IMR-90 (cell line): ENCODE results near the gene CHAT. TPM values are rescaled to one million over a fixed set of nuclear protein-coding genes. Genes with fewer than 3 reads are reported as not detected.

Experiments used
- ATAC-seq: fragments of 200-7000 bp; cut with Tn5 transposase; 2 replicates; pipeline ENCODE4 v1.9.1; 2020; ENCODE audit warnings: low read depth, mild to moderate bottlenecking, moderate library complexity
- Bru-seq: library from RNA; stranded (reverse); fragments of 400-500 nt; gene quantifications from one replicate; lab custom pipeline; 2021; lab: Mats Ljungman, UMichigan
- BruChase-seq, 2 experiments: library from RNA; stranded (reverse); fragments of 400-500 nt; gene quantifications; one replicate each; lab custom pipeline; 2021; lab: Mats Ljungman, UMichigan
- BruUV-seq: library from RNA; stranded (reverse); fragments of 400-500 nt; replicated peaks from 2 replicates; lab custom pipeline; 2021; lab: Mats Ljungman, UMichigan
- CTCF ChIA-PET: fragments of 300-600 bp; formaldehyde crosslinking; extraction: SDS; loops from one replicate; lab custom pipeline; 2021; ENCODE audit warnings: antibody characterized with exemption; lab: Yijun Ruan, JAX
- POLR2A ChIA-PET: fragments of 300-600 bp; sonication (Branson Sonifier 250); formaldehyde crosslinking; loops from one replicate; lab custom pipeline; 2022; ENCODE audit warnings: antibody characterized with exemption; ENCODE audit not compliant: unreplicated experiment; lab: Charles Lee
- DNase-seq: peaks from one replicate; pipeline ENCODE4 v3.0.0; 2013
- H2AFZ ChIP-seq: replicated peaks from 2 replicates; pipeline ENCODE3; 2013; ENCODE audit warnings: low read length, mild to moderate bottlenecking; ENCODE audit not compliant: poor library complexity
- H2AK5ac ChIP-seq: 2 replicates; pipeline ENCODE4 v1.6.1; 2013; ENCODE audit warnings: low read depth, low read length, inconsistent platforms
- H2AK9ac ChIP-seq: replicated peaks from 2 replicates; pipeline ENCODE3; 2013; ENCODE audit warnings: mild to moderate bottlenecking, low read depth, low read length, moderate library complexity; ENCODE audit not compliant: poor library complexity
- H2BK120ac ChIP-seq: 2 replicates; pipeline ENCODE4 v1.6.1; 2013; ENCODE audit warnings: low read depth, low read length, inconsistent platforms
- H2BK15ac ChIP-seq: 3 replicates; pipeline ENCODE4 v1.6.1; 2013; ENCODE audit warnings: low read depth, low read length, inconsistent platforms
- H2BK20ac ChIP-seq: 2 replicates; pipeline ENCODE4 v1.6.1; 2013; ENCODE audit warnings: low read depth, mild to moderate bottlenecking, inconsistent platforms, low read length, moderate library complexity
- H2BK5ac ChIP-seq: 2 replicates; pipeline ENCODE4 v1.6.1; 2013; ENCODE audit warnings: mild to moderate bottlenecking, low read depth, low read length, inconsistent platforms; ENCODE audit not compliant: poor library complexity, severe bottlenecking
- H3K14ac ChIP-seq: replicated peaks from 2 replicates; pipeline ENCODE4 v1.6.1; 2013; ENCODE audit warnings: low read depth, low read length, inconsistent platforms
- H3K18ac ChIP-seq: 2 replicates; pipeline ENCODE4 v1.6.1; 2013; ENCODE audit warnings: low read depth, low read length, control low read depth
- H3K23ac ChIP-seq: 2 replicates; pipeline ENCODE4 v1.6.1; 2013; ENCODE audit warnings: low read depth, low read length, inconsistent platforms
- H3K27ac ChIP-seq: 2 replicates; pipeline ENCODE4 v1.5.1; 2013; ENCODE audit warnings: mild to moderate bottlenecking, control low read depth, low read length; ENCODE audit not compliant: insufficient read depth
- H3K27me3 ChIP-seq: 2 replicates; pipeline ENCODE4 v1.6.1; 2013; ENCODE audit warnings: low read length; ENCODE audit not compliant: control insufficient read depth, insufficient read depth
- H3K36me3 ChIP-seq: 2 replicates; pipeline ENCODE4 v1.6.1; 2013; ENCODE audit warnings: low read length, mixed read lengths; ENCODE audit not compliant: control insufficient read depth, insufficient read depth
- H3K4ac ChIP-seq: 2 replicates; pipeline ENCODE4 v1.6.1; 2013; ENCODE audit warnings: low read depth, low read length, inconsistent platforms
- H3K4me1 ChIP-seq: 2 replicates; pipeline ENCODE4 v1.6.1; 2013; ENCODE audit warnings: low read length, mixed read lengths; ENCODE audit not compliant: control insufficient read depth, insufficient read depth
- H3K4me2 ChIP-seq: 2 replicates; pipeline ENCODE4 v1.6.1; 2013; ENCODE audit warnings: low read depth, mild to moderate bottlenecking, control low read depth, low read length, moderate library complexity
- H3K4me3 ChIP-seq: 2 replicates; pipeline ENCODE4 v1.5.1; 2013; ENCODE audit warnings: low read depth, mild to moderate bottlenecking, control low read depth, low read length, moderate library complexity; ENCODE audit not compliant: insufficient read depth
- H3K56ac ChIP-seq: 2 replicates; pipeline ENCODE4 v1.6.1; 2013; ENCODE audit warnings: low read length, inconsistent platforms; ENCODE audit not compliant: insufficient read depth; ENCODE audit errors: extremely low read depth
- H3K79me1 ChIP-seq, 2 experiments: 2 replicates each; pipeline ENCODE4 v1.6.1; 2013; ENCODE audit warnings: low read length in 2 of 2, inconsistent platforms in 1 of 2, low read depth in 1 of 2
- H3K9ac ChIP-seq: 2 replicates; pipeline ENCODE4 v1.6.1; 2013; ENCODE audit warnings: low read depth, low read length, control low read depth
- H3K9me1 ChIP-seq: 2 replicates; pipeline ENCODE4 v1.6.1; 2013; ENCODE audit warnings: low read length, inconsistent platforms; ENCODE audit not compliant: insufficient read depth
- H3K9me3 ChIP-seq: 2 replicates; pipeline ENCODE4 v1.6.1; 2013; ENCODE audit warnings: low read length; ENCODE audit not compliant: control insufficient read depth, insufficient read depth
- H4K20me1 ChIP-seq: 2 replicates; pipeline ENCODE4 v1.6.1; 2013; ENCODE audit warnings: low read length, inconsistent platforms; ENCODE audit not compliant: insufficient read depth
- H4K5ac ChIP-seq: 2 replicates; pipeline ENCODE4 v1.6.1; 2013; ENCODE audit warnings: mild to moderate bottlenecking, low read depth, low read length, control low read depth
- H4K8ac ChIP-seq, 2 experiments: 2 replicates each; pipeline ENCODE4 v1.6.1; 2013; ENCODE audit warnings: low read depth in 2 of 2, low read length in 2 of 2, control low read depth in 1 of 2, inconsistent platforms in 1 of 2
- H4K91ac ChIP-seq: 2 replicates; pipeline ENCODE4 v1.6.1; 2013; ENCODE audit warnings: low read depth, low read length, inconsistent platforms; ENCODE audit not compliant: insufficient read depth
- BHLHE40 ChIP-seq: fragments of 150-350 bp; IDR thresholded peaks from 2 replicates; pipeline ENCODE4 v1.6.1; 2016; ENCODE audit warnings: mild to moderate bottlenecking, low read depth, low read length
- CEBPB ChIP-seq: IDR thresholded peaks from 2 replicates; pipeline ENCODE4 v1.6.1; 2012; ENCODE audit warnings: low read depth, low read length, improper control_type of control experiment
- CHD1 ChIP-seq: IDR thresholded peaks from 2 replicates; pipeline ENCODE4 v1.6.1; 2012; ENCODE audit warnings: low read depth, low read length, improper control_type of control experiment
- CTCF ChIP-seq: conservative IDR thresholded peaks from 2 replicates; pipeline ENCODE4 v1.5.1; 2012; ENCODE audit warnings: mild to moderate bottlenecking, low read depth, low read length, improper control_type of control experiment
- ELK1 ChIP-seq: fragments of 150-350 bp; IDR thresholded peaks from 2 replicates; pipeline ENCODE4 v1.6.1; 2016; ENCODE audit warnings: low read depth, mild to moderate bottlenecking, low read length, moderate library complexity, borderline replicate concordance
- FOS ChIP-seq: fragments of 150-350 bp; IDR thresholded peaks from 2 replicates; pipeline ENCODE4 v1.6.1; 2016; ENCODE audit warnings: low read depth, low read length
- MAFK ChIP-seq: IDR thresholded peaks from 2 replicates; pipeline ENCODE4 v1.6.1; 2012; ENCODE audit warnings: low read depth, low read length, improper control_type of control experiment
- MAZ ChIP-seq: IDR thresholded peaks from 2 replicates; pipeline ENCODE4 v1.6.1; 2012; ENCODE audit warnings: low read depth, mild to moderate bottlenecking, low read length, improper control_type of control experiment, moderate library complexity, borderline replicate concordance
- MXI1 ChIP-seq: IDR thresholded peaks from 2 replicates; pipeline ENCODE4 v1.6.1; 2012; ENCODE audit warnings: low read depth, mild to moderate bottlenecking, low read length, moderate library complexity, borderline replicate concordance
- NFE2L2 ChIP-seq: fragments of 150-350 bp; IDR thresholded peaks from 2 replicates; pipeline ENCODE4 v1.6.1; 2016; ENCODE audit warnings: low read depth, mild to moderate bottlenecking, low read length
- POLR2A ChIP-seq: IDR thresholded peaks from 2 replicates; pipeline ENCODE4 v1.6.1; 2012; ENCODE audit warnings: mild to moderate bottlenecking, low read depth, low read length
- RAD21 ChIP-seq: IDR thresholded peaks from 2 replicates; pipeline ENCODE4 v1.6.1; 2012; ENCODE audit warnings: low read length, improper control_type of control experiment
- RCOR1 ChIP-seq: IDR thresholded peaks from 2 replicates; pipeline ENCODE4 v1.6.1; 2012; ENCODE audit warnings: mild to moderate bottlenecking, low read length, improper control_type of control experiment; ENCODE audit not compliant: insufficient replicate concordance
- RFX5 ChIP-seq: IDR thresholded peaks from 2 replicates; pipeline ENCODE4 v1.8.0; 2012; ENCODE audit warnings: low read depth, mild to moderate bottlenecking, low read length, moderate library complexity
- SMC3 ChIP-seq: fragments of 150-350 bp; IDR thresholded peaks from 2 replicates; pipeline ENCODE4 v1.6.1; 2016; ENCODE audit warnings: low read depth, mild to moderate bottlenecking, antibody characterized with exemption, low read length, moderate library complexity
- USF2 ChIP-seq: fragments of 150-350 bp; IDR thresholded peaks from 2 replicates; pipeline ENCODE4 v1.6.1; 2017; ENCODE audit warnings: mild to moderate bottlenecking, antibody characterized with exemption, low read length, low read depth
- WGBS, 2 experiments: methylation state at CpG; one replicate each; pipeline versions ENCODE4 v1.1.5 to v1.1.7; 2013; ENCODE audit warnings: missing lambda C conversion rate in 2 of 2; ENCODE audit not compliant: insufficient read length in 1 of 2; ENCODE audit errors: extremely low coverage in 2 of 2; 5-methylcytosine and 5-hydroxymethylcytosine counted together
- dilution Hi-C: fragments of 300-500 bp; cut with HindIII; formaldehyde crosslinking; loops from one replicate; pipeline ENCODE4 v1.14.3; 2018; ENCODE audit warnings: low sequenced_read_pairs; ENCODE audit not compliant: unreplicated experiment
- in situ Hi-C: fragments of 300-500 bp; cut with MboI; formaldehyde crosslinking; loops from 3 replicates; pipeline ENCODE4 v1.14.3; 2019; ENCODE audit warnings: low sequenced_read_pairs, inconsistent platforms, mixed read lengths
- intact Hi-C: fragments of 100-400 bp; cut with micrococcal nuclease; formaldehyde crosslinking; loops from 2 replicates; pipeline ENCODE4 v1.10.0; 2022
- long read RNA-seq: library from polyadenylated mRNA; unstranded; transcript quantifications from one replicate; pipeline ENCODE4 v2.0.0, GENCODE V29; 2021; ENCODE audit not compliant: unreplicated experiment
- polyA plus RNA-seq, 3 experiments: library from polyadenylated mRNA; depleted of rRNA; stranded (reverse); fragments of >200 nt; gene quantifications; 2 replicates each; pipeline ENCODE4 v1.2.3, GENCODE V29; 2012; ENCODE audit warnings: low replicate concordance in 1 of 3
- total RNA-seq: library from RNA; depleted of rRNA; stranded (reverse); fragments of >200 nt; gene quantifications from 2 replicates; pipeline ENCODE4 v1.2.3, GENCODE V29; 2012; rRNA removed

The CHAT gene
- total RNA-seq: not detected in 2 replicates
- polyA plus RNA-seq (2012; rRNA removed): not detected in 2 replicates
- polyA plus RNA-seq (2012; cell fraction: cytosol; rRNA removed): not detected in 2 replicates
- polyA plus RNA-seq (2012; cell fraction: nucleus; rRNA removed; ENCODE audit: low replicate concordance): not detected in 2 replicates
- percentile 2 among the genes with signal in this experiment for Bru-seq, nascent RNA
- not detected for BruChase-seq, experiment 1, labeled RNA remaining after a 6-hour chase
- percentile 2 among the genes with signal in this experiment for BruChase-seq, experiment 2, labeled RNA remaining after a 2-hour chase
- long read RNA-seq: 0 reads

- H2BK5ac ChIP-seq: no peak within 1 kb of the TSS
- no peak within 1 kb of the TSS for H3K9ac ChIP-seq
- no peak within 1 kb of the TSS for H4K5ac ChIP-seq
- no peaks in the 10 kb centered on the region for H4K20me1 ChIP-seq
- H3K79me1 ChIP-seq: no peaks in the 10 kb centered on the region
- H3K4me2 ChIP-seq: no peak within 1 kb of the TSS
- no peak within 1 kb of the TSS for H2BK120ac ChIP-seq
- H3K9me1 ChIP-seq: no peaks in the 10 kb centered on the region
- no peak within 1 kb of the TSS for H2AK5ac ChIP-seq
- no peak within 1 kb of the TSS for H4K8ac ChIP-seq
- H3K4me3 ChIP-seq: no peak within 1 kb of the TSS
- TF ChIP-seq MAZ (no peak), RAD21 (no peak), CTCF (no peak), USF2 (no peak), CHD1 (no peak), RFX5 (no peak), MXI1 (no peak), CEBPB (no peak), RCOR1 (no peak), SMC3 (no peak), NFE2L2 (no peak), POLR2A (no peak), MAFK (no peak), ELK1 (no peak), BHLHE40 (no peak), FOS (no peak)
- ChIA-PET POLR2A (no interaction called here), CTCF (no interaction called here)
- H3K27ac ChIP-seq: no peak within 1 kb of the TSS
- no peak within 1 kb of the TSS for H2BK20ac ChIP-seq
- H3K27me3 ChIP-seq: peaks cover 81% of the 10 kb centered on the region
- in situ Hi-C loops: no loop called here
- BruUV-seq: no TSS peak
- no peak within 1 kb of the TSS for H3K56ac ChIP-seq
- intact Hi-C loops: no loop called here
- WGBS, 2 experiments: 0% methylated on average over 5 of the region's 10 CpGs; no CpG with 5 or more reads in 1 of the 2 experiments
- ATAC-seq: no peak
- no peak within 1 kb of the TSS for H3K23ac ChIP-seq
- H2BK15ac ChIP-seq: no peak within 1 kb of the TSS
- DNase-seq: no peak
- H3K36me3 ChIP-seq: no peaks in the 10 kb centered on the region
- H2AFZ ChIP-seq: no peak within 1 kb of the TSS
- dilution Hi-C loops: no loop called here
- H2AK9ac ChIP-seq: no peak within 1 kb of the TSS
- H3K4me1 ChIP-seq: no peaks in the 10 kb centered on the region
- H3K14ac ChIP-seq: no peak within 1 kb of the TSS
- H3K4ac ChIP-seq: no peak within 1 kb of the TSS
- H4K91ac ChIP-seq: no peak within 1 kb of the TSS
- H3K18ac ChIP-seq: no peak within 1 kb of the TSS
- H3K9me3 ChIP-seq: peaks cover 12% of the 10 kb centered on the region; the same call in 1 of the 2 replicates
Observed at GRCh38 chr10:49613882-49614241, at the start of gene CHAT. TSS of gene CHAT (plus strand) at chr10:49614037. CDS start at chr10:49614190, 153 bp downstream.
